HepG2 (cell line): ENCODE results near the gene BAHCC1. TPM values are rescaled to one million over a fixed set of nuclear protein-coding genes. Genes with fewer than 3 reads are reported as not detected.

ENCODE experiments used
- ATAC-seq: fragments of 200-7000 bp; cut with Tn5 transposase; 3 replicates; pipeline ENCODE4 v1.9.1; 2020; ENCODE audit warnings: mild to moderate bottlenecking, moderate library complexity
- BruUV-seq: library from RNA; stranded (reverse); fragments of 400-500 nt; replicated peaks from 2 replicates; lab custom pipeline; 2021; lab: Mats Ljungman, UMichigan
- CTCF ChIA-PET: fragments of 300-600 bp; formaldehyde crosslinking; extraction: SDS; loops from one replicate; lab custom pipeline; 2021; ENCODE audit warnings: low total read pairs, inconsistent platforms, low intra/inter-chr PET ratio; lab: Yijun Ruan, JAX
- POLR2A ChIA-PET: fragments of 350-600 bp; sonication (Branson Sonifier 250); formaldehyde crosslinking; loops from one replicate; lab custom pipeline; 2020; ENCODE audit warnings: antibody characterized with exemption, inconsistent platforms; lab: Yijun Ruan, JAX
- DNase-seq: peaks from one replicate; pipeline ENCODE4 v3.0.0-alpha.2; 2015; ENCODE audit warnings: low spot score
- FAIRE-seq: peaks from 3 replicates; lab custom pipeline; 2011; peaks lifted over from hg19 to GRCh38; lab: Jason Lieb, UNC
- H2AFZ ChIP-seq: one replicate; pipeline ENCODE4 v1.6.1; 2011; ENCODE audit warnings: low read length, inconsistent platforms
- H3K27ac ChIP-seq: fragments of 300-600 bp; 3 replicates; pipeline ENCODE4 v1.8.0; 2011; ENCODE audit warnings: mixed run types, mild to moderate bottlenecking, mixed read lengths, low read length, inconsistent platforms; ENCODE audit not compliant: insufficient read depth; ENCODE audit errors: extremely low read length
- H3K27me3 ChIP-seq, 2 experiments: fragments of 200-600 bp in 1 of 2; 2 replicates in 1 of 2; 3 replicates in 1 of 2; pipeline versions ENCODE4 v1.6.0 to v1.8.0; 2011; ENCODE audit warnings: low read length in 2 of 2, mild to moderate bottlenecking in 2 of 2, moderate library complexity in 2 of 2, inconsistent platforms in 1 of 2; ENCODE audit not compliant: insufficient read depth in 2 of 2, control insufficient read depth in 1 of 2
- H3K36me3 ChIP-seq, 2 experiments: fragments of 200-600 bp in 1 of 2; replicated peaks in 1 of 2; 2 replicates in 1 of 2; 3 replicates in 1 of 2; pipeline versions ENCODE4 v1.5.1 to v1.8.0; 2011; ENCODE audit warnings: low read length in 2 of 2, inconsistent platforms in 1 of 2; ENCODE audit not compliant: insufficient read depth in 2 of 2, control insufficient read depth in 1 of 2
- H3K4me1 ChIP-seq: 2 replicates; pipeline ENCODE4 v1.5.1; 2012; ENCODE audit warnings: low read length, inconsistent platforms; ENCODE audit not compliant: insufficient read depth
- H3K4me2 ChIP-seq: 2 replicates; pipeline ENCODE4 v1.6.0; 2011; ENCODE audit warnings: low read depth, low read length, inconsistent platforms
- H3K4me3 ChIP-seq, 3 experiments: fragments of 200-600 bp in 1 of 3; sonication (generic), shearing (Covaris generic) in 1 of 3; replicated peaks in 1 of 3; 2 replicates each; pipeline ENCODE4 v1.5.1; 2011 to 2016; ENCODE audit warnings: low read length in 3 of 3, inconsistent platforms in 2 of 3, low read depth in 2 of 3, mild to moderate bottlenecking in 2 of 3, control low read depth in 1 of 3, mixed read lengths in 1 of 3; ENCODE audit not compliant: insufficient read depth in 1 of 3
- H3K79me2 ChIP-seq: one replicate; pipeline ENCODE4 v1.6.1; 2011; ENCODE audit warnings: low read length, inconsistent platforms; ENCODE audit not compliant: insufficient read depth
- H3K9ac ChIP-seq: 2 replicates; pipeline ENCODE4 v1.6.0; 2011; ENCODE audit warnings: mild to moderate bottlenecking, low read depth, low read length, inconsistent platforms; ENCODE audit not compliant: insufficient read depth
- H3K9me3 ChIP-seq: 2 replicates; pipeline ENCODE4 v1.5.1; 2012; ENCODE audit warnings: mild to moderate bottlenecking, low read length
- H4K20me1 ChIP-seq: 2 replicates; pipeline ENCODE4 v1.6.0; 2011; ENCODE audit warnings: inconsistent platforms, mild to moderate bottlenecking, low read length, moderate library complexity; ENCODE audit not compliant: insufficient read depth
- STAG1 ChIP-seq: sonication (generic); formaldehyde crosslinking; IDR thresholded peaks from 2 replicates; pipeline ENCODE4 v1.4.0; 2020; ENCODE audit warnings: missing genetic modification reagents
- ZMYM2 ChIP-seq: sonication (generic); formaldehyde crosslinking; IDR thresholded peaks from 2 replicates; pipeline ENCODE4 v1.8.0; 2022; ENCODE audit warnings: mild to moderate bottlenecking, missing genetic modification reagents
- ZNF713 ChIP-seq: sonication (generic); formaldehyde crosslinking; IDR thresholded peaks from 2 replicates; pipeline ENCODE4 v1.4.0; 2020; ENCODE audit warnings: mild to moderate bottlenecking, missing genetic modification reagents
- ZNF75D ChIP-seq: sonication (generic); formaldehyde crosslinking; IDR thresholded peaks from 2 replicates; pipeline ENCODE4 v1.8.1; 2023; ENCODE audit warnings: missing genetic modification reagents, mild to moderate bottlenecking, borderline replicate concordance
- WGBS: methylation state at CpG from one replicate; pipeline ENCODE4 v1.1.6; 2017; ENCODE audit warnings: low lambda C conversion rate; 5-methylcytosine and 5-hydroxymethylcytosine counted together
- in situ Hi-C: cut with HindIII; loops from 2 replicates; pipeline ENCODE4 v1.10.0; 2017; ENCODE audit warnings: low pct_unique_long_range_greater_than_20kb; ENCODE audit not compliant: extremely low pct_ligation_motif_present
- intact Hi-C: fragments of 100-400 bp; cut with micrococcal nuclease; formaldehyde crosslinking; loops from one replicate; pipeline ENCODE4 v1.10.0; 2022; ENCODE audit not compliant: unreplicated experiment
- polyA plus RNA-seq, 8 experiments: library from polyadenylated mRNA; depleted of rRNA in 3 of 8; stranded (reverse) in 7 of 8; unstranded in 1 of 8; fragments of >200 nt; fragmentation: Illumina TruSeq in 4 of 8; extraction: Trizol in 4 of 8; gene quantifications; 2 replicates each; pipeline versions ENCODE4 v1.2.1 to v1.2.3, GENCODE V29; 2011 to 2016; ENCODE audit warnings: low read depth in 4 of 8, missing spikeins in 1 of 8, mixed read lengths in 1 of 8; ENCODE audit not compliant: insufficient read depth in 1 of 8
- total RNA-seq, 5 experiments: library from RNA; depleted of rRNA; stranded (reverse); fragments of >200 nt; fragmentation: Illumina TruSeq; extraction: Trizol; gene quantifications; 2 replicates each; pipeline ENCODE4 v1.2.3, GENCODE V29; 2016; ENCODE audit warnings: low read depth in 1 of 5
- TF ChIP-seq, protein P1 (sequence below): sonication (generic); formaldehyde crosslinking; IDR thresholded peaks from 2 replicates; pipeline ENCODE4 v1.5.0; 2020; ENCODE audit warnings: mild to moderate bottlenecking, missing genetic modification reagents, borderline replicate concordance

Gene BAHCC1
- total and polyA plus RNA-seq, 2 of the 13 experiments (the other 11 are each of a cell fraction or from before 2014, with no cell fraction given), result 1.4 to 1.7 TPM

DNA sequence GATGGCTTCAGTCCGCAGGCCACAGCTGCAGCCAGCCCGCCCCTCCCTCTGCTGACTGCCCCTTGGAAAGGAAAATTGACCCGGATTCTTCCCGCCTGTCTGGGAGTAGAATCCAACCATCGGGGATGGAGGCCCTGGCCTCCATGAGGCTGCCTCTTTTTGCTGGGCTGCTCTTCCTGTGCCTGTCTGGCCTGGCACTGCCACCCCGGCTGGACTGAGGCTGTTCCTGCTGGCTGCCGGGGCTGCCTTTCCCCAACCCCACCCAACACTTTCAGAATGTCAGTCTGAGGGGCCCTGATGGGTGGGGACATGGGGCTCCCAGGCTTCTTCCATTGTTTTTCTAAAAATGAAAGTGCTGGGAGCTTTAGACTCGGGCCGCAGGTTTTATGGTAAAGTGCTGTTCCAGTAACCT lies 7.3 kb downstream of the BAHCC1 start (continued):
- TF ChIP-seq, protein P1, sequence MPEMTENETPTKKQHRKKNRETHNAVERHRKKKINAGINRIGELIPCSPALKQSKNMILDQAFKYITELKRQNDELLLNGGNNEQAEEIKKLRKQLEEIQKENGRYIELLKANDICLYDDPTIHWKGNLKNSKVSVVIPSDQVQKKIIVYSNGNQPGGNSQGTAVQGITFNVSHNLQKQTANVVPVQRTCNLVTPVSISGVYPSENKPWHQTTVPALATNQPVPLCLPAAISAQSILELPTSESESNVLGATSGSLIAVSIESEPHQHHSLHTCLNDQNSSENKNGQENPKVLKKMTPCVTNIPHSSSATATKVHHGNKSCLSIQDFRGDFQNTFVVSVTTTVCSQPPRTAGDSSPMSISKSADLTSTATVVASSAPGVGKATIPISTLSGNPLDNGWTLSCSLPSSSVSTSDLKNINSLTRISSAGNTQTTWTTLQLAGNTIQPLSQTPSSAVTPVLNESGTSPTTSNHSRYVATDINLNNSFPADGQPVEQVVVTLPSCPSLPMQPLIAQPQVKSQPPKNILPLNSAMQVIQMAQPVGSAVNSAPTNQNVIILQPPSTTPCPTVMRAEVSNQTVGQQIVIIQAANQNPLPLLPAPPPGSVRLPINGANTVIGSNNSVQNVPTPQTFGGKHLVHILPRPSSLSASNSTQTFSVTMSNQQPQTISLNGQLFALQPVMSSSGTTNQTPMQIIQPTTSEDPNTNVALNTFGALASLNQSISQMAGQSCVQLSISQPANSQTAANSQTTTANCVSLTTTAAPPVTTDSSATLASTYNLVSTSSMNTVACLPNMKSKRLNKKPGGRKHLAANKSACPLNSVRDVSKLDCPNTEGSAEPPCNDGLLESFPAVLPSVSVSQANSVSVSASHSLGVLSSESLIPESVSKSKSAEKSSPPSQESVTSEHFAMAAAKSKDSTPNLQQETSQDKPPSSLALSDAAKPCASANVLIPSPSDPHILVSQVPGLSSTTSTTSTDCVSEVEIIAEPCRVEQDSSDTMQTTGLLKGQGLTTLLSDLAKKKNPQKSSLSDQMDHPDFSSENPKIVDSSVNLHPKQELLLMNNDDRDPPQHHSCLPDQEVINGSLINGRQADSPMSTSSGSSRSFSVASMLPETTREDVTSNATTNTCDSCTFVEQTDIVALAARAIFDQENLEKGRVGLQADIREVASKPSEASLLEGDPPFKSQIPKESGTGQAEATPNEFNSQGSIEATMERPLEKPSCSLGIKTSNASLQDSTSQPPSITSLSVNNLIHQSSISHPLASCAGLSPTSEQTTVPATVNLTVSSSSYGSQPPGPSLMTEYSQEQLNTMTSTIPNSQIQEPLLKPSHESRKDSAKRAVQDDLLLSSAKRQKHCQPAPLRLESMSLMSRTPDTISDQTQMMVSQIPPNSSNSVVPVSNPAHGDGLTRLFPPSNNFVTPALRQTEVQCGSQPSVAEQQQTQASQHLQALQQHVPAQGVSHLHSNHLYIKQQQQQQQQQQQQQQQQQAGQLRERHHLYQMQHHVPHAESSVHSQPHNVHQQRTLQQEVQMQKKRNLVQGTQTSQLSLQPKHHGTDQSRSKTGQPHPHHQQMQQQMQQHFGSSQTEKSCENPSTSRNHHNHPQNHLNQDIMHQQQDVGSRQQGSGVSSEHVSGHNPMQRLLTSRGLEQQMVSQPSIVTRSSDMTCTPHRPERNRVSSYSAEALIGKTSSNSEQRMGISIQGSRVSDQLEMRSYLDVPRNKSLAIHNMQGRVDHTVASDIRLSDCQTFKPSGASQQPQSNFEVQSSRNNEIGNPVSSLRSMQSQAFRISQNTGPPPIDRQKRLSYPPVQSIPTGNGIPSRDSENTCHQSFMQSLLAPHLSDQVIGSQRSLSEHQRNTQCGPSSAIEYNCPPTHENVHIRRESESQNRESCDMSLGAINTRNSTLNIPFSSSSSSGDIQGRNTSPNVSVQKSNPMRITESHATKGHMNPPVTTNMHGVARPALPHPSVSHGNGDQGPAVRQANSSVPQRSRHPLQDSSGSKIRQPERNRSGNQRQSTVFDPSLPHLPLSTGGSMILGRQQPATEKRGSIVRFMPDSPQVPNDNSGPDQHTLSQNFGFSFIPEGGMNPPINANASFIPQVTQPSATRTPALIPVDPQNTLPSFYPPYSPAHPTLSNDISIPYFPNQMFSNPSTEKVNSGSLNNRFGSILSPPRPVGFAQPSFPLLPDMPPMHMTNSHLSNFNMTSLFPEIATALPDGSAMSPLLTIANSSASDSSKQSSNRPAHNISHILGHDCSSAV (CRISPR knock-in tag), result no peak

DNA sequence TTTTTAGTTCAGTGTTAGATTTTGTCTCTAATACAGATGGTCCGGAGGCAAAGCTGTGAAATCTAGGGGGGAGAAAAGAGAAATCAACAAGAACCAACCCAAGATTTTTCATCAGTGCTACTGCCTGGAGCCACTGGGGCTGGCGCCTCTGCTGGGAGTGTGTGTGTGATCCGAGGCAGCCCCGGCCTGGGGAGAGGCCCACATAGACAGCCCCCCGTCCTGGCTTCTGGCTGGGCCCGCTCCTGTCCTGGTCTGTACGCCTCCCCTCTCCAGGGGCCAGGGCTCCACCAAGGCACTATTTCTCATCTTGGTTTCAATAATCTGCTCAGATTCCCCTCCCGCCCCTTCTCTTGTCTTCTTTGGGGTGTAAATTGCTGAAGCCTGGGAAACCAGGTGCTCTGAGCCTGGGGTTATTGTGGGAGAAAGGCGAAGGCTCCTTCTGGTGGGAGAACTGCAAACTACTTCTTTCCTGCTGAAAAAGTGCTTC lies 7.8 kb downstream of the BAHCC1 start:
- H3K4me2 ChIP-seq, result no peak overlapping the region
- peaks cover 2 to 39% of the 10 kb centered on the region in 2 experiments; a peak in 4 of 5 replicates for H3K27me3 ChIP-seq
- no peak for DNase-seq
- POLR2A ChIA-PET, result interaction anchor here (1.8 kb wide), 1 partner anchor 11 kb away, joined by 5 read pairs; no protein-coding TSS in a partner anchor
- TF ChIP-seq ZNF713 (CRISPR knock-in tag), result no peak
- peak; percentile 24; the same call in 1 of the 2 replicates for TF ChIP-seq STAG1 (CRISPR knock-in tag)
- no peak for TF ChIP-seq ZNF75D (CRISPR knock-in tag)
- no peak for TF ChIP-seq ZMYM2
- TF ChIP-seq, all 625 proteins: peak for 1
- Histone ChIP-seq H3K27ac (no peak overlapping the region), H3K36me3 (no peaks in the 10 kb centered on the region), H3K79me2 (peaks cover 11% of the 10 kb centered on the region), H3K4me1 (peaks cover 37% of the 10 kb centered on the region), H3K4me3 (no peak overlapping the region), H4K20me1 (peaks cover 4% of the 10 kb centered on the region), H2AFZ (no peak overlapping the region), H3K9ac (no peak overlapping the region), H3K9me3 (no peaks in the 10 kb centered on the region)
- CTCF ChIA-PET, result interaction anchor here (1.0 kb wide), 1 partner anchor 111 kb away, joined by 3 read pairs; no protein-coding TSS in a partner anchor
- WGBS, result 81% methylated on average over 9 of the region's 9 CpGs
- intact Hi-C loops, result loop anchor here (5.0 kb wide), 1 partner anchor 79 kb away; no protein-coding TSS in a partner anchor
- no TSS peak for BruUV-seq
- FAIRE-seq (no peak), ATAC-seq (no peak)
- in situ Hi-C loops, result no loop called here
